ENCODE results near the gene NEDD9.

The NEDD9 gene

GRCh38 chr6:11168091-11168635 lies 64.3 kb downstream of the NEDD9 start:
- DNase-seq: no peak

GRCh38 chr6:11166948-11167347 lies 65.5 kb downstream of the NEDD9 start:
- DNase-seq: no peak

- DNase-seq: no peak
Observed at GRCh38 chr6:11164717-11165646, 67.5 kb downstream of the NEDD9 start.

- no peak for DNase-seq
Observed at GRCh38 chr6:11163932-11164331, 68.5 kb downstream of the NEDD9 start.

GRCh38 chr6:11162262-11162661 lies 70.2 kb downstream of the NEDD9 start:
- no peak for DNase-seq

- no peak for DNase-seq
Observed at GRCh38 chr6:11161031-11161956, 71.2 kb downstream of the NEDD9 start.

GRCh38 chr6:11160199-11160598 lies 72.3 kb downstream of the NEDD9 start:
- DNase-seq: no peak

- DNase-seq: no peak
Observed at GRCh38 chr6:11155589-11155988, 76.9 kb downstream of the NEDD9 start.

GRCh38 chr6:11153447-11153846 lies 79.0 kb downstream of the NEDD9 start:
- DNase-seq: no peak

- DNase-seq: no peak
Observed at GRCh38 chr6:11152581-11152980, 79.9 kb downstream of the NEDD9 start.

GRCh38 chr6:11151488-11151887 lies 81.0 kb downstream of the NEDD9 start:
- no peak for DNase-seq

- no peak for DNase-seq
Observed at GRCh38 chr6:11149551-11149950, 82.9 kb downstream of the NEDD9 start.

- DNase-seq: no peak
Observed at GRCh38 chr6:11146117-11146826, 86.2 kb downstream of the NEDD9 start.

GRCh38 chr6:11144393-11144851 lies 88.0 kb downstream of the NEDD9 start:
- DNase-seq: no peak

GRCh38 chr6:11143394-11144371 lies 88.8 kb downstream of the NEDD9 start:
- no peak for DNase-seq

- DNase-seq: no peak
Observed at GRCh38 chr6:11142296-11143027, 90.0 kb downstream of the NEDD9 start.

GRCh38 chr6:11141295-11141694 lies 91.2 kb downstream of the NEDD9 start:
- DNase-seq: no peak

- DNase-seq: no peak
Observed at GRCh38 chr6:11140056-11140455, 92.4 kb downstream of the NEDD9 start.

- no peak for DNase-seq
Observed at GRCh38 chr6:11139051-11139960, 93.2 kb downstream of the NEDD9 start.
